Mononuclear cell (primary cell): ENCODE measurements around the gene STIL. TPM values are rescaled to one million over a fixed set of nuclear protein-coding genes. Genes with fewer than 3 reads are reported as not detected.
"Not testable (repeated sequence)": the region's sequence is repeated elsewhere in the genome, so short reads cannot be mapped to it uniquely, and the experiment has no call there.

Source experiments
- H3K27me3 ChIP-seq: 2 replicates; pipeline ENCODE4 v1.6.0; 2011; ENCODE audit warnings: low read length, control low read depth; ENCODE audit not compliant: insufficient read depth
- H3K4me1 ChIP-seq: 2 replicates; pipeline ENCODE4 v1.5.1; 2011; ENCODE audit warnings: mild to moderate bottlenecking, low read length, control low read depth; ENCODE audit not compliant: insufficient read depth
- H3K4me3 ChIP-seq: 2 replicates; pipeline ENCODE4 v1.5.1; 2011; ENCODE audit warnings: mild to moderate bottlenecking, low read length, moderate library complexity
- H3K9me3 ChIP-seq: 2 replicates; pipeline ENCODE4 v1.5.1; 2011; ENCODE audit warnings: low read depth, mild to moderate bottlenecking, control low read depth, low read length
- total RNA-seq: library from RNA; depleted of rRNA; stranded (reverse); fragments of >200 nt; gene quantifications from one replicate; pipeline ENCODE4 v1.2.3, GENCODE V29; 2012

STIL gene
- total RNA-seq, 1 donor, result 4.9 TPM

- Histone ChIP-seq H3K4me3 (no peak overlapping the region), H3K9me3 (no peaks in the 10 kb centered on the region), H3K4me1 (no peaks in the 10 kb centered on the region), H3K27me3 (no peaks in the 10 kb centered on the region)
Measured at GRCh38 chr1:47276850-47277249, 37.1 kb downstream of the STIL start.

GRCh38 chr1:47275811-47276210 is 38.1 kb downstream of the STIL start:
- not testable (repeated sequence) for H3K4me1 ChIP-seq, H3K27me3 ChIP-seq, H3K4me3 ChIP-seq, H3K9me3 ChIP-seq

GRCh38 chr1:47265529-47265928 is 48.4 kb downstream of the STIL start:
- not testable (repeated sequence) for H3K4me3 ChIP-seq, H3K27me3 ChIP-seq, H3K4me1 ChIP-seq, H3K9me3 ChIP-seq

GRCh38 chr1:47262787-47263413 is 51.0 kb downstream of the STIL start:
- no peak overlapping the region for H3K4me3 ChIP-seq
- H3K27me3 ChIP-seq, result no peaks in the 10 kb centered on the region
- no peaks in the 10 kb centered on the region for H3K9me3 ChIP-seq
- H3K4me1 ChIP-seq, result no peaks in the 10 kb centered on the region

- Histone ChIP-seq H3K27me3 (no peaks in the 10 kb centered on the region), H3K4me3 (no peak overlapping the region), H3K9me3 (no peaks in the 10 kb centered on the region), H3K4me1 (no peaks in the 10 kb centered on the region)
Measured at GRCh38 chr1:47257224-47257623, 56.7 kb downstream of the STIL start.

- Histone ChIP-seq H3K27me3 (no peaks in the 10 kb centered on the region), H3K4me1 (no peaks in the 10 kb centered on the region), H3K4me3 (no peak overlapping the region), H3K9me3 (no peaks in the 10 kb centered on the region)
Measured at GRCh38 chr1:47252795-47253194, 61.2 kb downstream of the STIL start.

GRCh38 chr1:47252369-47252768 is 61.6 kb downstream of the STIL start:
- Histone ChIP-seq H3K4me1 (no peaks in the 10 kb centered on the region), H3K27me3 (no peaks in the 10 kb centered on the region), H3K9me3 (no peaks in the 10 kb centered on the region), H3K4me3 (no peak overlapping the region)

GRCh38 chr1:47249755-47250154 is 64.2 kb downstream of the STIL start:
- Histone ChIP-seq H3K9me3 (no peaks in the 10 kb centered on the region), H3K4me3 (no peak overlapping the region), H3K4me1 (no peaks in the 10 kb centered on the region), H3K27me3 (no peaks in the 10 kb centered on the region)

GRCh38 chr1:47244339-47244862 is 69.5 kb downstream of the STIL start:
- Histone ChIP-seq H3K4me3 (no peak overlapping the region), H3K4me1 (no peaks in the 10 kb centered on the region), H3K27me3 (peaks cover 3% of the 10 kb centered on the region), H3K9me3 (no peaks in the 10 kb centered on the region)

- Histone ChIP-seq H3K4me1 (no peaks in the 10 kb centered on the region), H3K9me3 (no peaks in the 10 kb centered on the region), H3K27me3 (peaks cover 3% of the 10 kb centered on the region), H3K4me3 (no peak overlapping the region)
Measured at GRCh38 chr1:47243910-47244309, 70.0 kb downstream of the STIL start.

GRCh38 chr1:47241114-47242113 is 72.5 kb downstream of the STIL start:
- no peaks in the 10 kb centered on the region for H3K9me3 ChIP-seq
- no peak overlapping the region for H3K4me3 ChIP-seq
- H3K4me1 ChIP-seq, result no peaks in the 10 kb centered on the region
- peaks cover 5% of the 10 kb centered on the region for H3K27me3 ChIP-seq

GRCh38 chr1:47238935-47239592 is 74.9 kb downstream of the STIL start:
- Histone ChIP-seq H3K27me3 (peaks cover 24% of the 10 kb centered on the region), H3K4me1 (peaks cover 5% of the 10 kb centered on the region), H3K9me3 (no peaks in the 10 kb centered on the region), H3K4me3 (no peak overlapping the region)

GRCh38 chr1:47235806-47236205 is 78.1 kb downstream of the STIL start:
- Histone ChIP-seq H3K9me3 (no peaks in the 10 kb centered on the region), H3K4me1 (peaks cover 18% of the 10 kb centered on the region), H3K27me3 (peaks cover 49% of the 10 kb centered on the region)

GRCh38 chr1:47235241-47235681 is 78.7 kb downstream of the STIL start:
- H3K27me3 ChIP-seq, result peaks cover 54% of the 10 kb centered on the region
- no peak overlapping the region for H3K4me3 ChIP-seq
- no peaks in the 10 kb centered on the region for H3K9me3 ChIP-seq
- H3K4me1 ChIP-seq, result peaks cover 23% of the 10 kb centered on the region

More at GRCh38 chr1:47235806-47236205, 78.1 kb downstream of the STIL start:
- H3K4me3 ChIP-seq, result no peak overlapping the region

GRCh38 chr1:47233186-47233585 is 80.8 kb downstream of the STIL start:
- H3K27me3 ChIP-seq, result peaks cover 75% of the 10 kb centered on the region
- peaks cover 34% of the 10 kb centered on the region for H3K4me1 ChIP-seq
- H3K4me3 ChIP-seq, result no peak overlapping the region
- H3K9me3 ChIP-seq, result no peaks in the 10 kb centered on the region
